Naive thymus-derived CD4-positive, alpha-beta T cell (primary cell): ENCODE results near the gene STIM1. TPM values are rescaled to one million over a fixed set of nuclear protein-coding genes. Genes with fewer than 3 reads are reported as not detected.
A peak's percentile ranks its signal among the peaks of the same experiment; 100 is the strongest.

Experiments
- ATAC-seq: fragments of 150-1000 bp; cut with Tn5 transposase; 2 replicates; pipeline ENCODE4 v1.10.0; 2021; ENCODE audit warnings: mild to moderate bottlenecking, moderate library complexity
- CTCF ChIA-PET: fragments of 350-600 bp; sonication (Branson Sonifier 250); formaldehyde crosslinking; loops from one replicate; lab custom pipeline; 2021; ENCODE audit warnings: antibody characterized with exemption; lab: Charles Lee
- POLR2A ChIA-PET: fragments of 350-600 bp; sonication (Branson Sonifier 250); formaldehyde crosslinking; loops from one replicate; lab custom pipeline; 2021; ENCODE audit warnings: antibody characterized with exemption, inconsistent platforms; lab: Charles Lee
- DNase-seq, 9 donors: peaks; one replicate each; pipeline versions ENCODE4 v3.0.0 to v3.0.0-alpha.2; 2020 to 2022; ENCODE audit warnings: mixed read lengths in 1 of 9
- H3K27ac ChIP-seq: one replicate; pipeline ENCODE4 v1.7.0; 2013; ENCODE audit warnings: mild to moderate bottlenecking, low read depth, low read length, moderate library complexity
- H3K27me3 ChIP-seq, 2 donors: one replicate each; pipeline ENCODE4 v1.7.0; 2013; ENCODE audit warnings: low read length in 2 of 2, mild to moderate bottlenecking in 2 of 2, moderate library complexity in 2 of 2; ENCODE audit not compliant: control insufficient read depth in 2 of 2, insufficient read depth in 2 of 2
- H3K36me3 ChIP-seq, 3 experiments: 1 replicate in 2 of 3; 2 replicates in 1 of 3; pipeline ENCODE4 v1.7.0; 2013; ENCODE audit warnings: low read length in 3 of 3, mild to moderate bottlenecking in 3 of 3, moderate library complexity in 1 of 3; ENCODE audit not compliant: insufficient read depth in 3 of 3, control insufficient read depth in 2 of 3
- H3K4me1 ChIP-seq, 2 donors: one replicate each; pipeline ENCODE4 v1.7.0; 2013; ENCODE audit warnings: low read length in 2 of 2, mild to moderate bottlenecking in 2 of 2, moderate library complexity in 1 of 2; ENCODE audit not compliant: control insufficient read depth in 2 of 2, insufficient read depth in 2 of 2
- H3K4me3 ChIP-seq: 2 replicates; pipeline ENCODE4 v1.7.0; 2013; ENCODE audit warnings: mild to moderate bottlenecking, low read length
- H3K9me3 ChIP-seq, 3 experiments: 1 replicate in 2 of 3; 2 replicates in 1 of 3; pipeline ENCODE4 v1.7.0; 2013; ENCODE audit warnings: low read length in 3 of 3; ENCODE audit not compliant: control insufficient read depth in 2 of 3
- H3K27ac Mint-ChIP-seq, 9 donors: one replicate each; pipeline ENCODE4 v1.8.0; 2020 to 2022; ENCODE audit warnings: mixed read lengths in 9 of 9, mild to moderate bottlenecking in 8 of 9, moderate library complexity in 5 of 9, inconsistent platforms in 2 of 9
- H3K27me3 Mint-ChIP-seq, 5 donors: one replicate each; pipeline ENCODE4 v1.8.0; 2021 to 2022; ENCODE audit warnings: mixed read lengths in 5 of 5, mild to moderate bottlenecking in 1 of 5
- H3K36me3 Mint-ChIP-seq, 5 donors: one replicate each; pipeline ENCODE4 v1.8.0; 2020 to 2022; ENCODE audit warnings: mixed read lengths in 5 of 5, mild to moderate bottlenecking in 3 of 5, inconsistent platforms in 1 of 5
- H3K4me1 Mint-ChIP-seq, 7 donors: one replicate each; pipeline ENCODE4 v1.8.0; 2020 to 2022; ENCODE audit warnings: mixed read lengths in 7 of 7, mild to moderate bottlenecking in 3 of 7, inconsistent platforms in 1 of 7
- H3K4me3 Mint-ChIP-seq, 10 donors: one replicate each; pipeline ENCODE4 v1.8.0; 2020 to 2022; ENCODE audit warnings: mild to moderate bottlenecking in 10 of 10, mixed read lengths in 10 of 10, moderate library complexity in 6 of 10, inconsistent platforms in 2 of 10
- H3K9me3 Mint-ChIP-seq, 11 donors: one replicate each; pipeline ENCODE4 v1.8.0; 2020 to 2022; ENCODE audit warnings: mixed read lengths in 11 of 11, mild to moderate bottlenecking in 4 of 11, inconsistent platforms in 1 of 11, moderate library complexity in 1 of 11
- intact Hi-C, 2 donors: fragments of 100-400 bp; cut with micrococcal nuclease; formaldehyde crosslinking; loops; one replicate each; pipeline ENCODE4 v1.15.1; 2023
- polyA plus RNA-seq, 2 donors: library from polyadenylated mRNA; unstranded; fragments of 300-500 nt; fragmentation: Illumina TruSeq; gene quantifications; one replicate each; pipeline ENCODE4 v1.2.3, GENCODE V29; 2021
- total RNA-seq, 6 experiments: library from RNA in 5 of 6; stranded (reverse) in 5 of 6; gene quantifications; 1 replicate in 5 of 6; 2 replicates in 1 of 6; pipeline ENCODE4 v1.2.3 and lab custom pipeline; 2021 to 2026

The STIM1 gene
- total RNA-seq, result 100 to 1,000 TPM in 3 of 5 experiments, 10 to 100 TPM in 2; 95.6 to 117 (median 103) TPM
- 10 to 100 TPM; 38.4 to 43.6 TPM for polyA plus RNA-seq
- total RNA-seq (lab: John Stamatoyannopoulos, UW), result 172 reads per million, percentile 92 among the genes with 10 or more reads in this experiment

DNA sequence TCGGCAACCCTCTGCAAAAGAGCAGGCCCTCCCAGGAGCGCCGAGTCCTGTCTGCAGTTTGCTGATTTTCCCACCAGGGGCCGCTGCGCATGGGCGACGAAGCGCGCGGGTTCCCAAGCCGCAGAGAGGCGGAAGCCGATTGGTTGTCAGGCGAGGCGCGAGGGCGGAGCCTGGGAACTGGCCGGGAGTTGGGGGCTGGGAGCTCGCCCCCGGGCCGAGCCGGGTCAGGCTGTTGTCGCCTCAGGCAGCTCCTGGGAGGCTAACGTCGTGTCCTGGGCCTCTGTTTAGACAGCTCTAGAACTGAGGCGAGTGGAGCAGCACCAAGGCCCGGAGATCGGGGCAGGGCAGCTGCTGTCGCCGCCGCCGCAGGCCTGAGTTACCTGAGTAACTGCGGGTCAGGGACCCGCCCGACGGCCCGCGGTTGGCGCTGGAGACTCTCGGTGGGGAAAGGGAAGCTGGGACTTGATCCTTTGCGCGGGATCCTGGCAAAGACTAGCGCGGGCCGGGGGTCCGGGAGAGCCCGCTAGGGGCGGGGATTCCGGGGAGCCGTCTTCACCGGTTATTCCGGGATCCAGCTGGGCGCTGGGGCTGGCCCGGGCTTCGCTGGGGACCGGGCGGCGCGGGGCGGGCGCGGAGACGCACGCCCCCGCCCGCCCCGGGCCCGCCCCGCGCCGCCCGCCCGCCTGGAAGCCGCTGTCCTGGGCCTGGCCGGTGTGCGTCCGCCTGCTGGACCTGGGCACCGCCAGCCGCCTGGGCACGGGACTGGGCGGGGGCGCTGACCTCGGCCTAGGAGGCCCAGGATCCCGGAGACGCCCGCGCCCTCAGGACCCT, at the start of gene STIM1:
STIM1 (plus strand) TSS at position 688 of the 831 bp plus-strand sequence. CDS start 607 bp downstream, outside the sequence.
- peaks cover 53 to 72% (median 61%) of the 10 kb centered on the region in 7 donors for H3K4me1 Mint-ChIP-seq
- H3K36me3 Mint-ChIP-seq, result peaks cover 0 to 17% (median 0%) of the 10 kb centered on the region in 5 donors
- H3K27ac ChIP-seq, result peak within 1 kb of the TSS; percentile 92
- peak within 1 kb of the TSS; percentile 86 to 98 (median 92) for H3K4me3 Mint-ChIP-seq
- ChIA-PET CTCF (interaction anchor here (0.5 to 10.1 kb wide), 49 partner anchors 8 to 229 kb away, joined by 3 to 213 read pairs (median 5); partner anchors contain the start of genes NUP98, PGAP2 and RHOG), POLR2A (interaction anchor here (0.6 to 10.2 kb wide), 43 partner anchors 9 to 238 kb away, joined by 3 to 399 read pairs (median 5); partner anchors contain the start of genes NUP98, PGAP2 and RHOG)
- intact Hi-C loops, result loop anchor here (1.0 to 2.0 kb wide), 16 partner anchors 14 to 538 kb away; partner anchors contain the start of genes NUP98 (in 2 of the 2), PGAP2 (in 2 of the 2), RRM1 (in 1 of the 2) and TRIM21 (in 1 of the 2)
- H3K27me3 Mint-ChIP-seq, result peaks cover 0 to 2% (median 0%) of the 10 kb centered on the region in 5 donors
- H3K9me3 ChIP-seq, result no peaks in the 10 kb centered on the region
- peak; percentile 94 to 99 (median 97) for DNase-seq
- H3K4me3 ChIP-seq, result peak within 1 kb of the TSS; percentile 87
- H3K4me1 ChIP-seq, result peaks cover 49 to 57% of the 10 kb centered on the region in 2 donors
- H3K27me3 ChIP-seq, result no peaks in the 10 kb centered on the region
- H3K9me3 Mint-ChIP-seq, result peaks cover 0 to 3% (median 0%) of the 10 kb centered on the region in 11 donors
- H3K27ac Mint-ChIP-seq, result peak within 1 kb of the TSS; percentile 93 to 100 (median 98)
- peak; percentile 89 for ATAC-seq
- H3K36me3 ChIP-seq, result peaks cover 0 to 10% (median 0%) of the 10 kb centered on the region in 3 experiments

DNA sequence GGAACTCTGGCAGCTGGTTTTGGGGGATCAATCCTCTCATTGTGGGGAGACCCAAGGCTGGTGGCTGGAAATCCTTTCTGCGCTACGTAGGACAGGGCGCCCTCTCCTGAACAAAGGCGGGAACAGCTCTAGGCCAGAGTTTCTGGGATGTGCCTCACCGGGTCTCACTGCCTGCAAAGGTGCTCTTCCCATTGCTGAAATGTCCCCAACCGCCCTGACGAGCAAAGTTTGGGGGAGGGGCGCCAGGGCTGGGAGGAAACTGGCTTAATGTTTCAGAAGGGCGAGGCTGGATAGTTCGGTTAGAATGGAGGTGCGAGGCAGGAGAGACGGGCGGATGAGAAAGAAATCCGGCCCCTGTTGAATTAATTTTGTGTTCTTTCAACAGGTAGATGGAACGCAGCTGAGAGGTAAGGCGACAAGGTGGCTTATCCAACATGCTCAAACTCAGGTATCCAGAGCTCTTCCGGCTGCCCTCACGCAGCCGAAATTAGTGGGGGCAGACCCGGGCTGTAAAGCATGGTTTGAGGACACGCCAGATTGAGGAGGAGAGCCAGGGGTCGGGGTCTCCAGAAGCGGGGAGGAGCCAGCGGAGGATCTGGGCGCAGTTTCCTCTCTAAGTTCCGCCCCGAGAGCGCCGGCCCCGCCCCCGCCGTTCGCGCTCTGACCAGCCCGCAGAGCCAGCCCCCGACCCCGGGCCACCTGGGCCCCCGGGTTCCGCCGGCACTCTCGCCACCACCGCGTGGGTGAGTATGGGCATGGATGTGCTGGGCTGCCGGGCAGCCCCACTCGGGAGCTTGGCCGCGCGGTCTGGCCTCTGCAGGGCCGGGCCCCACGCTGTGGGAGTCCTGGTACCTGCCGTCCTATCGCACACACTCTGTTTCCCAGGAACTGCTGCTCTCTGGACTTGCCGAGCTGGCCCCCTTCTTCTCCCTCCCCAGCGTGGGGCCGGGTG, 47.3 kb upstream of the STIM1 start, which contains the start of gene PGAP2:
PGAP2 (plus strand) TSS at position 652 of the 952 bp plus-strand sequence. CDS start 2,700 bp downstream, outside the sequence.
- ChIA-PET POLR2A (interaction anchor here (0.5 to 4.3 kb wide), 16 partner anchors 10 to 265 kb away, joined by 3 to 45 read pairs (median 5); partner anchors contain the start of genes NUP98, RHOG and STIM1), CTCF (interaction anchor here (0.6 to 2.3 kb wide), 20 partner anchors 10 to 265 kb away, joined by 3 to 8 read pairs (median 4); no protein-coding TSS in a partner anchor)
- Mint-ChIP-seq H3K27ac (peak within 1 kb of the TSS; percentile 77 to 97 (median 93)), H3K4me3 (peak within 1 kb of the TSS; percentile 90 to 99 (median 96)), H3K27me3 (no peaks in the 10 kb centered on the region), H3K9me3 (no peaks in the 10 kb centered on the region), H3K36me3 (peaks cover 0 to 11% (median 0%) of the 10 kb centered on the region in 5 donors), H3K4me1 (peaks cover 12 to 27% (median 18%) of the 10 kb centered on the region in 7 donors)
- DNase-seq, result peak; percentile 37 to 75 (median 52)
- H3K4me3 ChIP-seq, result peak within 1 kb of the TSS; percentile 66
- peak; percentile 83 for ATAC-seq
- H3K27me3 ChIP-seq, result no peaks in the 10 kb centered on the region
- H3K36me3 ChIP-seq, result peaks cover 0 to 7% (median 0%) of the 10 kb centered on the region in 3 experiments
- peaks cover 3 to 12% of the 10 kb centered on the region in 2 donors for H3K4me1 ChIP-seq
- no peaks in the 10 kb centered on the region for H3K9me3 ChIP-seq
- H3K27ac ChIP-seq, result peak within 1 kb of the TSS; percentile 78
- intact Hi-C loops, result loop anchor here (1.0 to 10.0 kb wide), 9 partner anchors 11 to 264 kb away; partner anchors contain the start of genes NUP98 (in 2 of the 2) and STIM1 (in 1 of the 2)

GRCh38 chr11:3808861-3809623, 46.4 kb upstream of the STIM1 start:
- Histone ChIP-seq H3K36me3 (peaks cover 0 to 7% (median 0%) of the 10 kb centered on the region in 3 experiments), H3K27me3 (no peaks in the 10 kb centered on the region), H3K27ac (peak overlapping the region; percentile 78), H3K4me3 (peak overlapping the region; percentile 66), H3K4me1 (peaks cover 3 to 12% of the 10 kb centered on the region in 2 donors), H3K9me3 (no peaks in the 10 kb centered on the region)
- DNase-seq (peak in 8 of 9 donors; percentile 31 to 69 (median 52)), ATAC-seq (peak; percentile 83)
- intact Hi-C loops, result loop anchor here (1.0 to 10.0 kb wide), 9 partner anchors 12 to 263 kb away; partner anchors contain the start of genes NUP98 (in 2 of the 2) and STIM1 (in 1 of the 2)
- peak overlapping the region; percentile 86 to 99 (median 94) for H3K4me3 Mint-ChIP-seq
- CTCF ChIA-PET, result interaction anchor here (0.6 to 2.3 kb wide), 16 partner anchors 10 to 265 kb away, joined by 3 to 8 read pairs (median 4); no protein-coding TSS in a partner anchor
- peak overlapping the region; percentile 40 to 96 (median 79) for H3K27ac Mint-ChIP-seq
- H3K9me3 Mint-ChIP-seq, result no peaks in the 10 kb centered on the region
- peaks cover 12 to 26% (median 18%) of the 10 kb centered on the region in 7 donors for H3K4me1 Mint-ChIP-seq
- POLR2A ChIA-PET, result interaction anchor here (0.5 to 4.3 kb wide), 15 partner anchors 11 to 263 kb away, joined by 3 to 45 read pairs (median 5); partner anchors contain the start of genes NUP98, RHOG and STIM1
- peaks cover 0 to 11% (median 0%) of the 10 kb centered on the region in 5 donors for H3K36me3 Mint-ChIP-seq
- no peaks in the 10 kb centered on the region for H3K27me3 Mint-ChIP-seq

- Mint-ChIP-seq H3K36me3 (peaks cover 0 to 11% (median 0%) of the 10 kb centered on the region in 5 donors), H3K27ac (peak overlapping the region in 2 of 9 donors; percentile 11 to 27), H3K4me3 (peak overlapping the region in 2 of 10 donors; percentile 22 to 96), H3K27me3 (no peaks in the 10 kb centered on the region), H3K4me1 (peaks cover 12 to 23% (median 18%) of the 10 kb centered on the region in 7 donors), H3K9me3 (no peaks in the 10 kb centered on the region)
- ChIA-PET CTCF (interaction anchor here (0.9 to 2.3 kb wide), 11 partner anchors 11 to 265 kb away, joined by 3 to 8 read pairs (median 4); no protein-coding TSS in a partner anchor), POLR2A (interaction anchor here (0.6 to 4.3 kb wide), 11 partner anchors 11 to 262 kb away, joined by 3 to 45 read pairs (median 6); partner anchors contain the start of genes NUP98, RHOG and STIM1)
- H3K27me3 ChIP-seq, result no peaks in the 10 kb centered on the region
- H3K9me3 ChIP-seq, result no peaks in the 10 kb centered on the region
- H3K27ac ChIP-seq, result no peak overlapping the region
- peaks cover 0 to 7% (median 0%) of the 10 kb centered on the region in 3 experiments for H3K36me3 ChIP-seq
- no peak for ATAC-seq
- no peak for DNase-seq
- H3K4me1 ChIP-seq, result peaks cover 3 to 12% of the 10 kb centered on the region in 2 donors
- intact Hi-C loops, result loop anchor here (2.0 to 10.0 kb wide), 3 partner anchors 25 to 95 kb away; no protein-coding TSS in a partner anchor
- no peak overlapping the region for H3K4me3 ChIP-seq
Observed at GRCh38 chr11:3809624-3809928, 45.9 kb upstream of the STIM1 start.

DNA sequence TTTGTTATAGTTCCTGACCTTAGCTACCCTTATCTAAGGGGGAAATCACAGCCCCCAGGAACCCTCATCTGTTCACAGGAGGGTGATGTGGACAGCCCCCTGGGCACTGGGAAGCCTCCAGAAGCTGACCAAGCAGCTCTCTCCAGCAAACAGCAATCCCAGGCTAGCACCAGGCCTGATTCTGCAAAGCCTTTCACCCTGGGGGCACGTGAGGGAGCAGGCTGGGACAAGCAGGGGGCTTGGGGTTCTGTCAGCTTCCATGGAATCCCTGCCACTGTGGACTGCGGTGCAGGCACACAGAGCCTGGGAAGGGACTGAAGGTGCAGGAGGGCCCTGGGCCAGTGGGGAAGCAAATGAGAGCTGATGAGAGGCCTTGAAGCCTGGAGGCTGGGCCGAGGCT, 45.0 kb upstream of the STIM1 start:
- Mint-ChIP-seq H3K36me3 (peaks cover 0 to 11% (median 0%) of the 10 kb centered on the region in 5 donors), H3K9me3 (no peaks in the 10 kb centered on the region), H3K4me3 (no peak overlapping the region), H3K27ac (no peak overlapping the region), H3K27me3 (no peaks in the 10 kb centered on the region), H3K4me1 (peaks cover 12 to 23% (median 18%) of the 10 kb centered on the region in 7 donors)
- no peaks in the 10 kb centered on the region for H3K9me3 ChIP-seq
- peaks cover 3 to 12% of the 10 kb centered on the region in 2 donors for H3K4me1 ChIP-seq
- intact Hi-C loops, result no loop called here
- no peak overlapping the region for H3K4me3 ChIP-seq
- ATAC-seq, result no peak
- no peaks in the 10 kb centered on the region for H3K27me3 ChIP-seq
- H3K27ac ChIP-seq, result no peak overlapping the region
- peaks cover 0 to 7% (median 0%) of the 10 kb centered on the region in 3 experiments for H3K36me3 ChIP-seq
- ChIA-PET POLR2A (interaction anchor here (2.0 to 4.3 kb wide), 4 partner anchors 12 to 49 kb away, joined by 6 to 45 read pairs (median 20); partner anchors contain the start of genes NUP98 and RHOG), CTCF (no interaction called here)
- DNase-seq, result no peak
